Measurements from ENCODE around the gene CAMTA1. TPM values are rescaled to one million over a fixed set of nuclear protein-coding genes. Genes with fewer than 3 reads are reported as not detected.

Gene CAMTA1
- total RNA-seq, 1 experiment from 2014 or later: 85.2 TPM

DNA sequence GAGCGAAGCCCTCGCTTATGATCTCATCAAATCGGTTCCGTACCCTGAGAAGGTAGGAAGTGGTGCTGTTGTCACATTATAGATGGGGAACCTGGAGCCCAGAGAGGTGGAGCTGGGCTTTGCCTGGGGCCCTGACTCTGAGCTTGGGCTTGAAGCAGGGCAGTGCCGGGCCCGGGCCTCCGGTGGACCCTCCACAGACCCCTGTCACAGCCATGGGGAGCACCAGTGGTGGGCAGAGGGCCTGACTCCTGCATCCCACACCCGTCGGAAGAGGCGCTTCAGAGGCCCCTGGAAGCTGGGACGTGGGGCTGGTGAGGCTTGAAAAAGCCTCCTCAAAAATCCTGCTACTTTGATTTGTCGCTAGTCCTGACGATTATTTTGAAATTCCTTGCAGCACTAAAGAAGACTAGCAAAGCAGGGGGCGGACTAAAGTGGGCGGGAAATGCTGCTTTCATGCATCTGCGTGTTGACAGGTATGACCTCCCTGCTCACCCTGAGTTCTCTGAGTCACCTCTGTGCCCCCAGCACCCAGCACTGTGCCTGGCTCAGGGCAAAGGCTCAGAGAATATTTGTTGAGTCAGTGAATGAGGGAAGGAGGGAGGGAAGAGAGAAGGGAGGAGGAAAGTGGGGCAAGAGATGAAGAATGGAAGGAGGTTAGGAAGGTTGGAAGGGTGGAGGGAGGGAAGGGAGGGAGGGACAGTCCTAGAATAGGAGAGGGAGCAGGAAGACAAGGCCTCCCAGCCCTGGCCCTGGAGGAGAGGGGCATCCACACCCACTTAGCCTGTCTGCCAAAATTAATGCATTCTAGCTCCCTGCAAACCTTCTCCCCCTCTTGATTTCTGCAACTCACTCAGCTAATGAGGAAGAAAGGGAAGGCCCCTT, 723.0 kb downstream of the CAMTA1 start:
- DNase-seq (ENCODE audit: low spot score): no peak
- H3K4me1 ChIP-seq (ENCODE audit: insufficient read depth, low read length, poor library complexity, severe bottlenecking): no peaks in the 10 kb centered on the region

DNA sequence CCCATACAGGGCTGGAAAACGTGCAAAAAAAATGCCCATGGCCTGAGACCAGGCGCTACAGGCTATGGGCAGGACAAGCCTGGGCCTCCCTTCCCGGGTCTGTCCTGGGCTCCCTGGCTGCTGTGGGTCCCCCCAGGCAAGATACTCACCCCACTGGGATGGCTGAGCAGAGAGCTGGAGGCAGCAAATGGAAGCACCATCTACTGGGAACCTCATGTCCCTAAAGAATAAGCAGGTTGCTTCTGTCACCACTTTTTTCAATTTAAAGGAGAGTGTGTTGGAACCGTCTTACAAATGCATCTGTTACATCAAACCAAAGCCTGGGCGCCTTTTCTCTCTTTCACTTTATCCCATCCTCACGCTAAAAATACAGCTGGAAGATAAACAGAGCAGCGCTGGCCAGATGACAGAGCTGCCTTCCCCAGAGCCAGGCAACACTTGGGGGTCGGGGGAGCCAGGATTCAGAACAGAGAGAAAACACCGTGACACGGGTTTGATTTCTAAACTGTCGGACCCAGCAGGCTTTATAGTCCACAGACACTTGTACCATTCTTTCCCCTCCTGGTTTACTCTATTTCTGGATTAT, 723.8 kb downstream of the CAMTA1 start:
- no peaks in the 10 kb centered on the region for H3K36me3 ChIP-seq (ENCODE audit: insufficient read depth, low read length, poor library complexity, severe bottlenecking)
- no peaks in the 10 kb centered on the region for H3K27me3 ChIP-seq (replicated peaks; ENCODE audit: insufficient read depth, low read depth, low read length, poor library complexity)
- ChIA-PET POLR2A (ENCODE audit: low non-redundant PET) (no interaction called here), CTCF (no interaction called here)
- no peak for DNase-seq (ENCODE audit: low spot score)
- no TSS peak for BruUV-seq (replicated peaks)
- no peaks in the 10 kb centered on the region for H3K4me1 ChIP-seq (ENCODE audit: insufficient read depth, low read length, poor library complexity, severe bottlenecking)
- TF ChIP-seq EZH2 (IDR thresholded peaks at IDR 0.05; ENCODE audit: borderline replicate concordance, low read depth, low read length, poor library complexity, severe bottlenecking): no peak
- TF ChIP-seq, protein P1, sequence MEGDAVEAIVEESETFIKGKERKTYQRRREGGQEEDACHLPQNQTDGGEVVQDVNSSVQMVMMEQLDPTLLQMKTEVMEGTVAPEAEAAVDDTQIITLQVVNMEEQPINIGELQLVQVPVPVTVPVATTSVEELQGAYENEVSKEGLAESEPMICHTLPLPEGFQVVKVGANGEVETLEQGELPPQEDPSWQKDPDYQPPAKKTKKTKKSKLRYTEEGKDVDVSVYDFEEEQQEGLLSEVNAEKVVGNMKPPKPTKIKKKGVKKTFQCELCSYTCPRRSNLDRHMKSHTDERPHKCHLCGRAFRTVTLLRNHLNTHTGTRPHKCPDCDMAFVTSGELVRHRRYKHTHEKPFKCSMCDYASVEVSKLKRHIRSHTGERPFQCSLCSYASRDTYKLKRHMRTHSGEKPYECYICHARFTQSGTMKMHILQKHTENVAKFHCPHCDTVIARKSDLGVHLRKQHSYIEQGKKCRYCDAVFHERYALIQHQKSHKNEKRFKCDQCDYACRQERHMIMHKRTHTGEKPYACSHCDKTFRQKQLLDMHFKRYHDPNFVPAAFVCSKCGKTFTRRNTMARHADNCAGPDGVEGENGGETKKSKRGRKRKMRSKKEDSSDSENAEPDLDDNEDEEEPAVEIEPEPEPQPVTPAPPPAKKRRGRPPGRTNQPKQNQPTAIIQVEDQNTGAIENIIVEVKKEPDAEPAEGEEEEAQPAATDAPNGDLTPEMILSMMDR (conservative IDR thresholded peaks at IDR 0.05; ENCODE audit: low read depth, low read length): no peak
- H3K27ac ChIP-seq (ENCODE audit: low read depth, low read length, poor library complexity, severe bottlenecking): no peak overlapping the region
- intact Hi-C loops (cut with micrococcal nuclease; ENCODE audit: unreplicated experiment): no loop called here
- H3K4me3 ChIP-seq (ENCODE audit: low read depth, low read length, poor library complexity, severe bottlenecking): no peak overlapping the region
- no peaks in the 10 kb centered on the region for H3K9me3 ChIP-seq (ENCODE audit: low read depth, low read length, poor library complexity, severe bottlenecking)

More for the DNA sequence above, 723.0 kb downstream of the CAMTA1 start:
- ChIA-PET POLR2A (ENCODE audit: low non-redundant PET) (no interaction called here), CTCF (no interaction called here)
- intact Hi-C loops (cut with micrococcal nuclease; ENCODE audit: unreplicated experiment): no loop called here
- TF ChIP-seq, protein P1 (conservative IDR thresholded peaks at IDR 0.05; ENCODE audit: low read depth, low read length): no peak
- no peak for TF ChIP-seq EZH2 (IDR thresholded peaks at IDR 0.05; ENCODE audit: borderline replicate concordance, low read depth, low read length, poor library complexity, severe bottlenecking)
- H3K27ac ChIP-seq (ENCODE audit: low read depth, low read length, poor library complexity, severe bottlenecking): no peak overlapping the region
- H3K27me3 ChIP-seq (replicated peaks; ENCODE audit: insufficient read depth, low read depth, low read length, poor library complexity): no peaks in the 10 kb centered on the region
- H3K4me3 ChIP-seq (ENCODE audit: low read depth, low read length, poor library complexity, severe bottlenecking): no peak overlapping the region
- BruUV-seq (replicated peaks): no TSS peak
- no peaks in the 10 kb centered on the region for H3K36me3 ChIP-seq (ENCODE audit: insufficient read depth, low read length, poor library complexity, severe bottlenecking)
- H3K9me3 ChIP-seq (ENCODE audit: low read depth, low read length, poor library complexity, severe bottlenecking): no peaks in the 10 kb centered on the region

DNA sequence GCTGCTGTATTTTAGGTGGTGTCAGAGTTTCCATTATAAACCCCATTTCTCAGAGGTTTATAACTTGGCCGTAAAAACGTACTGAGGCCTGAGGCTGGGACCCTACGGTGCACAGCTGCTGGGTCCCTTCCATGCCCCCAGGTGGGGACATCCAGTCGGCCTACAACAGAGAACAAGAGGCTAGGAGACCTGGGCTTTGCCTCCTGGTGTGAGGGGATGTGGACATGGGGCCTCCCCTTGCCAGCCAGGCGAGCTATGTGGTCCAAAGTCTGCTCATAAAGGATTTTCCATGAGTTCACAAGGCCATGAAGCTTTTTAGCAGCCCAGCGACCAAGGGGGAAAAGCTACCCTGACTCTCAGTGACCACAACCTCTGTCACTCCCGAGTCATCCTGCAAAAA, 724.3 kb downstream of the CAMTA1 start:
- Histone ChIP-seq H3K4me1 (ENCODE audit: insufficient read depth, low read length, poor library complexity, severe bottlenecking) (no peaks in the 10 kb centered on the region), H3K4me3 (ENCODE audit: low read depth, low read length, poor library complexity, severe bottlenecking) (no peak overlapping the region), H3K36me3 (ENCODE audit: insufficient read depth, low read length, poor library complexity, severe bottlenecking) (no peaks in the 10 kb centered on the region), H3K9me3 (ENCODE audit: low read depth, low read length, poor library complexity, severe bottlenecking) (no peaks in the 10 kb centered on the region), H3K27ac (ENCODE audit: low read depth, low read length, poor library complexity, severe bottlenecking) (no peak overlapping the region), H3K27me3 (replicated peaks; ENCODE audit: insufficient read depth, low read depth, low read length, poor library complexity) (no peaks in the 10 kb centered on the region)
- intact Hi-C loops (cut with micrococcal nuclease; ENCODE audit: unreplicated experiment): no loop called here
- no TSS peak for BruUV-seq (replicated peaks)
- ChIA-PET CTCF (no interaction called here), POLR2A (ENCODE audit: low non-redundant PET) (no interaction called here)
- no peak for DNase-seq (ENCODE audit: low spot score)
- TF ChIP-seq EZH2 (IDR thresholded peaks at IDR 0.05; ENCODE audit: borderline replicate concordance, low read depth, low read length, poor library complexity, severe bottlenecking): no peak
- TF ChIP-seq, protein P1 (conservative IDR thresholded peaks at IDR 0.05; ENCODE audit: low read depth, low read length): no peak

Measured in A673 (cell line).